Activated naive CD4-positive, alpha-beta T cell treated with Interleukin-2 at 50 U/mL for 16 hours (primary cell): ENCODE results near the gene FCRL3.
"Not testable (repeated sequence)": the region's sequence is repeated elsewhere in the genome, so short reads cannot be mapped to it uniquely, and the experiment has no call there.

Source experiments
- DNase-seq: peaks from one replicate; pipeline ENCODE4 v3.0.0-alpha.2; 2020

Gene FCRL3, protein sequence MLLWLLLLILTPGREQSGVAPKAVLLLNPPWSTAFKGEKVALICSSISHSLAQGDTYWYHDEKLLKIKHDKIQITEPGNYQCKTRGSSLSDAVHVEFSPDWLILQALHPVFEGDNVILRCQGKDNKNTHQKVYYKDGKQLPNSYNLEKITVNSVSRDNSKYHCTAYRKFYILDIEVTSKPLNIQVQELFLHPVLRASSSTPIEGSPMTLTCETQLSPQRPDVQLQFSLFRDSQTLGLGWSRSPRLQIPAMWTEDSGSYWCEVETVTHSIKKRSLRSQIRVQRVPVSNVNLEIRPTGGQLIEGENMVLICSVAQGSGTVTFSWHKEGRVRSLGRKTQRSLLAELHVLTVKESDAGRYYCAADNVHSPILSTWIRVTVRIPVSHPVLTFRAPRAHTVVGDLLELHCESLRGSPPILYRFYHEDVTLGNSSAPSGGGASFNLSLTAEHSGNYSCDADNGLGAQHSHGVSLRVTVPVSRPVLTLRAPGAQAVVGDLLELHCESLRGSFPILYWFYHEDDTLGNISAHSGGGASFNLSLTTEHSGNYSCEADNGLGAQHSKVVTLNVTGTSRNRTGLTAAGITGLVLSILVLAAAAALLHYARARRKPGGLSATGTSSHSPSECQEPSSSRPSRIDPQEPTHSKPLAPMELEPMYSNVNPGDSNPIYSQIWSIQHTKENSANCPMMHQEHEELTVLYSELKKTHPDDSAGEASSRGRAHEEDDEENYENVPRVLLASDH

DNA sequence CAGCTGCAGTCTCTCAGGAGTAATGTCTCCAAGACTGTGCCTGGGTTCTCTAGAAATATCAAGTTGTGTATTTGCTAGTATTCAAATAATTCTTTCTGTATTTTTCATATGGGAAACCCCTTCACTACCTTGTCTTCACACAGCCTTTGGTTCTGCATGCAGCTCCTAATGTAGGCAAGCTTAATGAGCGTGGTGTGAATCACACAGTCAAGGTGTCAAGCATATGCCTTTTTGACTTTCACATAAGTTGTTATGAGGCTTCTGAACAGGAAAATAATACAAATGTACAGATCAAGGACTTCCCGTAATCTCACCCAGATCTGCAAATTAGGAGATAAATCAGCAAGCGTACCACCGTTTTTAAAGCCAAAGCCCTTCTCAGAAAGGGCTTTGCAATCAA is at the start of gene FCRL3:
FCRL3 (minus strand) TSS at position 38 of the 400 bp plus-strand sequence. CDS start 280 bp downstream, outside the sequence.
- no peak for DNase-seq

DNA sequence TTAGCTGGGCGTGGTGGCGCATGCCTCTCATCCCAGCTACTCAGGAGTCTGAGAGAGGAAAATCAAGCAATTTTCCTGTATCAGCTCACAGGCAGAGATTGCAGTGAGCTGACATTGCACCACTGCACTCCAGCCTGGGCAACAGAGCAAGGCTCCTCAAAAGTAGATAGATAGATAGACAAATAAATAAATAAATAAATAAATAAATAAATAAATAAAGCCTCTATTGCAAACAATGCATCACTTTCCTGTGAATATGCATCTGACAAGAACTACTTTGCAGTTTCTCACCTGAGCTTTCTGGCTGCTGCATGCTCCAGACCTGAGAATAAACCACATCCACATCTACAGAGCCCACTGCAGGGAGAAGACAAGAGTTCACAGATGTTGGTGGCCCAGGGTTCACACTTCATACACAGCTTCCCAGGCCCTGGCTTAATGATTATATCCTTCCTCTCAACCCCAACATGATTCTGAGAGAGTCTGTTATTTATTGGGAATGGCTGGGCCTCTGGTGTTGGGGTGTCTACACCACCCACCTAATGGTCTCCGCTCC is 47.8 kb upstream of the FCRL3 start:
- DNase-seq: no peak

GRCh38 chr1:157739229-157739901 is 38.8 kb upstream of the FCRL3 start:
- no peak for DNase-seq

- not testable (repeated sequence) for DNase-seq
Observed at GRCh38 chr1:157735991-157736390, 35.4 kb upstream of the FCRL3 start.

DNA sequence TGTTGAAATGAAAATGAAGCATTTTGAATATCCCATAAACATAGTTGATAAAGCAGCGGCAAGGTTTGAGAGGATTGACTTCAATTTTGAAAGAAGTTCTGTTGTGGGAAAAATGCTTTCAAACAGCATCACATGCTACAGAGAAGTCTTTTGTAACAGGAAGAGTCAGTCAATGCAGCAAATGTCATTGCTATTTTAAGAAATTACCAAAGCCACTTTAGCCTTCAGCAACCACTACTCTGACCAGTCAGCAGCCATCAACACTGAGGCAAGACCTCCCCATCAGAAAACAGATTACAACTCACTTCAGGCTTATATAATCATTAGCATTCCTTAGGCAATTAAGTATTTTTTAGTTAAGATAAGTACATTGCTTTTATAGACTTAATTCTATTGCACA is 33.8 kb upstream of the FCRL3 start:
- DNase-seq: no peak

DNA sequence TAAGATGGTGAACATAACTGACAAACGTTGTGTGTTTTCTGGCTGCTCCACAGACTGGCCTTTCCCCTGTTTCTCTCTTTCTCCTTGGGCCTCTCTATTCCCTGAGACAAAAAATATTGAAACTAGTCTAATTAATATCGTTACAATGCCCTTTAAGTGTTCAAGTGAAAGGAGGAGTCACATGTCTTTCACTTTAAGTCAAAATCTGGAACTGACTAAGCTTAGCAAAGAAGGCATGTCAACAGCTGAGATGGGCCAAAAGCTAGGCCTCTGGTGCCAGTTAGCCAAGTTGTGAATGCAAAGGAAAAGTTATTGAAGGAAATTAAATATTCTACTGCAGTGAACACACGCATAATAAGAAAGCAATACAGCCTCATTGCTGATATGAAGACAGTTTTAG is 32.2 kb upstream of the FCRL3 start:
- DNase-seq: no peak

DNA sequence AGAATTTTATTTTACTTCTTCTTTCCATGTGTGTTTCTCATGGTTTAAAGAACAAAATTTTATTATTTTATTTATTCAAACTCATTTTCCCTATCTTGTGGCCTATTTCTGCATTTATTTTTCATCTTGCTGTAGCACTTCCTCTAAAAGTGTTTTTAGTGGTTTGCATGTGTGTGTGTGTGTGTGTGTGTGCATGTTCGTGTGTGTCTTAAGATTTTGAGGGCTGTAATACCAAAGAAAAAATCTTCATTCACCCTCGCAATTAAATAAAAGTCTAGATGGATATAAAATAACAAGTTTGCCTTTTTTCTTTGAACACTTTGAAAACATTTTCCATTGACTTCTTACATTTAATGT is 24.6 kb upstream of the FCRL3 start:
- no peak for DNase-seq

DNA sequence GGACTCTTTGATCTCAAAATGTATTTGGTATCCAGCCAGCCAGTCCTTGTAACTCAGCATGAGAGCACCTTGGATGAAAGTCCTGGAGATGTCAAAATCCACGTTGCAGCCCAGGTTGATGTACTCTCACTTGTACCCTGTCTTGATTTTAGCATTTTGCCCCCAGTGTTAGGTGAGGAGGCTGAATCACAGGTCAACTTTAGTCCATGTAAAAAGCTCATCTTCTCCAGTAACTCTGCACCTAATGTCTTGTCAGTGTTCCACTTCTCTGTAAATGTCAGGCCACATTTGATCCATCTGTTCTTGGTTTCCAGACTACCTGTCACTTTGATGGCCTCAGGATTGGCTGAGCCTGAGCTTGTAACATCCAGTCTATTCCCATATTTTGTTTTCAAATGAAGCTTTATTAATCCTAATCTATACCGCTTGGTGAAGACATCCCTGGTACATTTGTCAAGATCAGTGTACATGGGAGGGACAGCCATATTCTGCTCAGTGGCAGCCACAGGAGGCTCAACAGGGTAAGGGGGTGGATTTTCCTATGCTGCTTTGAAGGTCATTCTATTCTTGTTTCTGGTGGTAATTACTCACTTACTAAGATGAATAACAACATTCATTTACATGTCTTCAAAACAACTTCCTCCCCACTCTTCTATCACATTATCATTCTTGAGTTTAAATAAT is 24.1 kb upstream of the FCRL3 start:
- DNase-seq: no peak

DNA sequence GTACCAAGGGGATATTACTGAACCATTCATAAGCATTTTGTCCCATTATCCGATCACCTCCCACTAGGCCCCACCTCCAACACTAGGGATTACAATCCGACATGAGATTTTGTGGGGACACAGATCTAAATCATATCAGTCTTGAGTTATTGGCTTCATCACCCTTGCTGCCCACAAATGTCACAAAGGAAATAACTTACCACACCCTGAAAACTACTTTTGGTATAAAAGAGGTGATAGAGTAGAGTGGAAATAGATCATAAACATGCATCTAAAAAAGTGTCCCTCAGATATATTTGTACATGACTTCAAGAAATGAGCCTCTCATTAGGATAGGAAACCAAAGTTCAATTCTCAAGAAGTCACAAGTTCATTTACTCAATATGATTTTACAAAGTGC is 22.6 kb upstream of the FCRL3 start:
- no peak for DNase-seq

- no peak for DNase-seq
Observed at GRCh38 chr1:157721985-157722384, 21.4 kb upstream of the FCRL3 start.

DNA sequence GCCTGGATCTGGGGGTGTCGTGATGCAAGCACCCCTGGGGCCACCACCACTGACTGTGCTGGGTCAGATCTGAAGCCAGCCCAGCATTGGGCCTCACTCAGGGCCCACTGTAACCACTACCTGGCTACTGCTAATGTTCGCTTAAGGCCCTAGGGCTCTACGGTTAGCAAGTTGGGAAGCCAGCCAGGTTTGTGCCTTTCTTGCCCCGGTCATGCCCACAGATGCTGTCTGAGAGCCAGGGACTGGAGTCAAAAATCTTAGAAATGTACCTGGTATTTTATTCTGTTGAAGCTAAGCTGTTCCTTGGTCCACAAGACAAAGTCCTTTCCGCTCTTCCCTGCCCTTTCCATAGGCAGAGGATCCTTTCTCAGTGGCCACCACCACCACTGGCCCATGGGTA is 15.2 kb upstream of the FCRL3 start:
- DNase-seq: no peak

- no peak for DNase-seq
Observed at GRCh38 chr1:157711802-157712201, 11.2 kb upstream of the FCRL3 start.

- DNase-seq: no peak
Observed at GRCh38 chr1:157704878-157705277, 4.3 kb upstream of the FCRL3 start.

- DNase-seq: no peak
Observed at GRCh38 chr1:157703981-157704380, 3.4 kb upstream of the FCRL3 start.

- no peak for DNase-seq
Observed at GRCh38 chr1:157702308-157702825, 1.8 kb upstream of the FCRL3 start.

DNA sequence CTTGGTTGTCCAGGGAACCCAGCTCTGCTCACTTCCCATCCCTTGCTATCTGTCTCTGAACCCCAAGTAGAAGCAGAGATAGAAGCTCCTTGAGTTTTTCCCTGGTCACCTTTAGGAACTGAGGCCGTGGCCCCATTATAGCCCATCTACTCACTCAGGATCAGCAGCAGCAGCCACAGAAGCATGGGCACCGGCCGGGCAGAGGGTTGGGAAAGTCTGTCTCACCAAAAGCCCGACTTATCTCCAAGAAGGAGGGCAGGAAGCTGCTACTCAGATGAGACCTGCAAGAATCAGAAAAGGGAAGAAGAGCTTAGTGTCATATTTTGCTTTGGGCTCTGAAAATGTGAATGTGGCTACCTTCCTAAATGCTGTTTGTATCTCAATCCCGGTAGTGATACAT is 264 bp downstream of the FCRL3 start:
- no peak for DNase-seq

GRCh38 chr1:157697781-157698569 is 2.6 kb downstream of the FCRL3 start:
- no peak for DNase-seq

DNA sequence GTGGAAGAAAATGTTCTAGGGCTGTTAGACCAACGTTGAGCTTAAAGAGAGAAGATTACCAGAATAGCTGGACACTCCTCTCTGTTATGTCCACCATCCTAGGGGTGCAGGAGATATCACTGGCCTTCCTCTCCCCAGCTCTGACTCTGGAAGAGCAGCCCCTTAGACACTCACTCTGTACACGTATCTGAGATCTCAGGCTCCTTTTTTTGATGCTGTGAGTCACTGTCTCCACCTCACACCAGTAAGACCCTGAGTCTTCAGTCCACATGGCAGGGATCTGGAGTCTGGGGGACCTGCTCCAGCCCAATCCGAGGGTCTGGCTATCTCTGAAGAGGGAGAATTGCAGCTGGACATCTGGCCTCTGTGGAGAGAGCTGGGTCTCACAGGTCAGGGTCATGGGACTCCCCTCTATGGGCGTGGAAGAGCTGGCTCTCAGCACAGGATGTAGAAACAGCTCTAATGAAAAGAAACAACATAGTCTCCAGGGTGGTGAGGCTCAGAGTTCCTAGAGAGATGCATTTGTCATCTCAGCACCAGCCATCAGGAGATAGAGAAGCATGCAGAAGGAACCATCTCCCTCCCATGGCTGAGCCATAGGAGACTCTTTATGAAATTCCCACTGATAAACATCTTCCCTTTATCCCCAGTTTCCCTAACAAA is 3.5 kb downstream of the FCRL3 start:
- DNase-seq: no peak

- no peak for DNase-seq
Observed at GRCh38 chr1:157695417-157695816, 5.2 kb downstream of the FCRL3 start.

DNA sequence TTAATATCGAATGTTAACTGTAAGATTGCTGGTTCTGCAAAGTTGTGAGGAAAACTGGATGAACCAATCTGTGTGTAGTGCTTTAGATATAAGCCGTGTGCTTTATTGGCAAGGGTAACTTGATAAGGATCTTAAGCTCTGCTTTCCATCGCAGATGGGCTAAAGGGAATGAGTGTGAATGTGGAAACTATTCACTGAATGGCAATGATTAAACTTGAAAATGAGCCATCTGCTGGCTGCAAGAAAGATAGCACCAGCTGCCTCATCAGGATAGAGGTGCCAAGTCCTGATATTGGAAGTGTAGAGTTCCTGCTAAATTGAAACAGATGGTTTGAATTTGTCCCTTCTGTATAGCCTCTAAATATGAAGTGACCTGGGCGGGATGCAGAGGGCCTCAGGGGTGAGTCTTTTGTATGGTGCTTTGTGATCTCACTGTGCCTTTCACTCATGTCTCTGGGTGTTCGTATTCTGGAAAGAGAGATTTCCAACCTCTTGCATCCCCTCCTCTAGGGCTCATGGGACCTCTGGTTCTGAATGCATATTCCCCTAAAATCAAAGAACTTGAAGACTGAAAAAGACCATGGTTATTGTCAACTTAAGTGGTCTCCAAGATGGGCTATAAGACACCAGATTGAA is 9.2 kb downstream of the FCRL3 start:
- no peak for DNase-seq
